H4 (cell line): Measurements from ENCODE around the gene SND1. TPM values are rescaled to one million over a fixed set of nuclear protein-coding genes. Genes with fewer than 3 reads are reported as not detected.

ENCODE experiments used
- DNase-seq: peaks from one replicate; pipeline ENCODE4 v3.0.0-alpha.2; 2015; ENCODE audit warnings: low spot score
- total RNA-seq: library from RNA; depleted of rRNA; stranded (reverse); fragments of >200 nt; shearing (Covaris generic); gene quantifications from 2 replicates; pipeline ENCODE4 v1.2.3, GENCODE V29; 2014

The SND1 gene
- total RNA-seq, 1 experiment from 2014 or later: 153 TPM

GRCh38 chr7:127905491-127906330 lies 253.7 kb downstream of the SND1 start:
- peak; percentile 34 for DNase-seq

GRCh38 chr7:127907110-127908040 lies 255.4 kb downstream of the SND1 start:
- peak; percentile 32 for DNase-seq

GRCh38 chr7:127908430-127909258 lies 256.6 kb downstream of the SND1 start:
- DNase-seq: no peak

- DNase-seq: no peak
These were observed 257.6 kb downstream of the SND1 start for GRCh38 chr7:127909424-127910152.

- no peak for DNase-seq
These were observed 258.7 kb downstream of the SND1 start for GRCh38 chr7:127910670-127911069.

GRCh38 chr7:127911968-127912511 lies 260.0 kb downstream of the SND1 start:
- DNase-seq: no peak

GRCh38 chr7:127912901-127913300 lies 260.9 kb downstream of the SND1 start:
- DNase-seq: no peak

GRCh38 chr7:127913686-127914085 lies 261.7 kb downstream of the SND1 start:
- DNase-seq: no peak

- no peak for DNase-seq
These were observed 262.7 kb downstream of the SND1 start for GRCh38 chr7:127914693-127915092.

GRCh38 chr7:127916735-127917134 lies 264.7 kb downstream of the SND1 start:
- DNase-seq: no peak

GRCh38 chr7:127918130-127918529 lies 266.1 kb downstream of the SND1 start:
- no peak for DNase-seq

- peak; percentile 40 for DNase-seq
These were observed 268.9 kb downstream of the SND1 start for GRCh38 chr7:127920787-127921438.

GRCh38 chr7:127922656-127923055 lies 270.7 kb downstream of the SND1 start:
- DNase-seq: no peak

GRCh38 chr7:127924874-127925273 lies 272.9 kb downstream of the SND1 start:
- DNase-seq: no peak

- DNase-seq: no peak
These were observed 275.3 kb downstream of the SND1 start for GRCh38 chr7:127927348-127927696.

- DNase-seq: no peak
These were observed 276.2 kb downstream of the SND1 start for GRCh38 chr7:127928222-127928621.

- DNase-seq: no peak
These were observed 276.9 kb downstream of the SND1 start for GRCh38 chr7:127928852-127929251.

GRCh38 chr7:127930341-127931328 lies 278.6 kb downstream of the SND1 start:
- no peak for DNase-seq

GRCh38 chr7:127932076-127932475 lies 280.1 kb downstream of the SND1 start:
- DNase-seq: no peak
